HEK293 (cell line): ENCODE measurements around the gene CNTLN.

Experiments
- BCL6B ChIP-seq: fragments of 450-650 bp; formaldehyde crosslinking; IDR thresholded peaks from 2 replicates; pipeline ENCODE4 v1.5.1; 2017; ENCODE audit warnings: missing biosample characterization, missing genetic modification characterization
- KLF10 ChIP-seq: fragments of 450-650 bp; IDR thresholded peaks from 2 replicates; pipeline ENCODE4 v1.5.1; 2018; ENCODE audit warnings: missing biosample characterization, mild to moderate bottlenecking, missing genetic modification characterization
- KLF16 ChIP-seq: fragments of 450-650 bp; formaldehyde crosslinking; IDR thresholded peaks from 2 replicates; pipeline ENCODE4 v1.5.1; 2017; ENCODE audit warnings: missing biosample characterization, missing genetic modification characterization
- MEIS1 ChIP-seq: sonication (generic); formaldehyde crosslinking; IDR thresholded peaks from 2 replicates; pipeline ENCODE4 v1.8.1; 2022; ENCODE audit warnings: missing genetic modification reagents, mild to moderate bottlenecking, borderline replicate concordance
- ZBTB7A ChIP-seq: fragments of 450-650 bp; formaldehyde crosslinking; IDR thresholded peaks from 2 replicates; pipeline ENCODE4 v1.5.1; 2016; ENCODE audit warnings: low read depth, missing biosample characterization, missing genetic modification characterization
- ZNF121 ChIP-seq: fragments of 450-650 bp; formaldehyde crosslinking; IDR thresholded peaks from 2 replicates; pipeline ENCODE4 v1.5.1; 2016; ENCODE audit warnings: missing biosample characterization, missing genetic modification characterization
- TF ChIP-seq, protein P1 (sequence below): fragments of 450-650 bp; formaldehyde crosslinking; IDR thresholded peaks from 2 replicates; pipeline ENCODE4 v1.5.1; 2016; ENCODE audit warnings: missing biosample characterization, missing genetic modification characterization
- TF ChIP-seq, protein P2 (sequence below): fragments of 450-650 bp; formaldehyde crosslinking; conservative IDR thresholded peaks from 2 replicates; pipeline ENCODE4 v1.5.1; 2016; ENCODE audit warnings: low read depth, missing biosample characterization, missing genetic modification characterization
- TF ChIP-seq, protein P3 (sequence below): fragments of 450-650 bp; formaldehyde crosslinking; IDR thresholded peaks from 2 replicates; pipeline ENCODE4 v1.5.1; 2016; ENCODE audit warnings: missing biosample characterization, missing genetic modification characterization

GRCh38 chr9:17130725-17131124 is 4.1 kb upstream of the CNTLN start:
- TF ChIP-seq, protein P1, sequence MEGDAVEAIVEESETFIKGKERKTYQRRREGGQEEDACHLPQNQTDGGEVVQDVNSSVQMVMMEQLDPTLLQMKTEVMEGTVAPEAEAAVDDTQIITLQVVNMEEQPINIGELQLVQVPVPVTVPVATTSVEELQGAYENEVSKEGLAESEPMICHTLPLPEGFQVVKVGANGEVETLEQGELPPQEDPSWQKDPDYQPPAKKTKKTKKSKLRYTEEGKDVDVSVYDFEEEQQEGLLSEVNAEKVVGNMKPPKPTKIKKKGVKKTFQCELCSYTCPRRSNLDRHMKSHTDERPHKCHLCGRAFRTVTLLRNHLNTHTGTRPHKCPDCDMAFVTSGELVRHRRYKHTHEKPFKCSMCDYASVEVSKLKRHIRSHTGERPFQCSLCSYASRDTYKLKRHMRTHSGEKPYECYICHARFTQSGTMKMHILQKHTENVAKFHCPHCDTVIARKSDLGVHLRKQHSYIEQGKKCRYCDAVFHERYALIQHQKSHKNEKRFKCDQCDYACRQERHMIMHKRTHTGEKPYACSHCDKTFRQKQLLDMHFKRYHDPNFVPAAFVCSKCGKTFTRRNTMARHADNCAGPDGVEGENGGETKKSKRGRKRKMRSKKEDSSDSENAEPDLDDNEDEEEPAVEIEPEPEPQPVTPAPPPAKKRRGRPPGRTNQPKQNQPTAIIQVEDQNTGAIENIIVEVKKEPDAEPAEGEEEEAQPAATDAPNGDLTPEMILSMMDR (tag by site-specific recombination), result no peak
- no peak for TF ChIP-seq BCL6B (tag by site-specific recombination)
- TF ChIP-seq, protein P2, sequence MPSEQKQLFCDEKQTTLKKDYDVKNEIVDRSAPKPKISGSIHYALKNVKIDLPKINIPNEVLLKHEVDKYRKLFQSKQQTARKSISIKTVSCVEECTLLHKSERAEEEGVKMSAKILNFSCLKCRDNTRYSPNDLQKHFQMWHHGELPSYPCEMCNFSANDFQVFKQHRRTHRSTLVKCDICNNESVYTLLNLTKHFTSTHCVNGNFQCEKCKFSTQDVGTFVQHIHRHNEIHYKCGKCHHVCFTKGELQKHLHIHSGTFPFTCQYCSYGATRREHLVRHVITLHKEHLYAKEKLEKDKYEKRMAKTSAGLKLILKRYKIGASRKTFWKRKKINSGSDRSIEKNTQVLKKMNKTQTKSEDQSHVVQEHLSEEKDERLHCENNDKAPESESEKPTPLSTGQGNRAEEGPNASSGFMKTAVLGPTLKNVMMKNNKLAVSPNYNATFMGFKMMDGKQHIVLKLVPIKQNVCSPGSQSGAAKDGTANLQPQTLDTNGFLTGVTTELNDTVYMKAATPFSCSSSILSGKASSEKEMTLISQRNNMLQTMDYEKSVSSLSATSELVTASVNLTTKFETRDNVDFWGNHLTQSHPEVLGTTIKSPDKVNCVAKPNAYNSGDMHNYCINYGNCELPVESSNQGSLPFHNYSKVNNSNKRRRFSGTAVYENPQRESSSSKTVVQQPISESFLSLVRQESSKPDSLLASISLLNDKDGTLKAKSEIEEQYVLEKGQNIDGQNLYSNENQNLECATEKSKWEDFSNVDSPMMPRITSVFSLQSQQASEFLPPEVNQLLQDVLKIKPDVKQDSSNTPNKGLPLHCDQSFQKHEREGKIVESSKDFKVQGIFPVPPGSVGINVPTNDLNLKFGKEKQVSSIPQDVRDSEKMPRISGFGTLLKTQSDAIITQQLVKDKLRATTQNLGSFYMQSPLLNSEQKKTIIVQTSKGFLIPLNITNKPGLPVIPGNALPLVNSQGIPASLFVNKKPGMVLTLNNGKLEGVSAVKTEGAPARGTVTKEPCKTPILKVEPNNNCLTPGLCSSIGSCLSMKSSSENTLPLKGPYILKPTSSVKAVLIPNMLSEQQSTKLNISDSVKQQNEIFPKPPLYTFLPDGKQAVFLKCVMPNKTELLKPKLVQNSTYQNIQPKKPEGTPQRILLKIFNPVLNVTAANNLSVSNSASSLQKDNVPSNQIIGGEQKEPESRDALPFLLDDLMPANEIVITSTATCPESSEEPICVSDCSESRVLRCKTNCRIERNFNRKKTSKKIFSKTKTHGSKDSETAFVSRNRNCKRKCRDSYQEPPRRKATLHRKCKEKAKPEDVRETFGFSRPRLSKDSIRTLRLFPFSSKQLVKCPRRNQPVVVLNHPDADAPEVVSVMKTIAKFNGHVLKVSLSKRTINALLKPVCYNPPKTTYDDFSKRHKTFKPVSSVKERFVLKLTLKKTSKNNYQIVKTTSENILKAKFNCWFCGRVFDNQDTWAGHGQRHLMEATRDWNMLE (tag by site-specific recombination), result no peak
- TF ChIP-seq, protein P3, sequence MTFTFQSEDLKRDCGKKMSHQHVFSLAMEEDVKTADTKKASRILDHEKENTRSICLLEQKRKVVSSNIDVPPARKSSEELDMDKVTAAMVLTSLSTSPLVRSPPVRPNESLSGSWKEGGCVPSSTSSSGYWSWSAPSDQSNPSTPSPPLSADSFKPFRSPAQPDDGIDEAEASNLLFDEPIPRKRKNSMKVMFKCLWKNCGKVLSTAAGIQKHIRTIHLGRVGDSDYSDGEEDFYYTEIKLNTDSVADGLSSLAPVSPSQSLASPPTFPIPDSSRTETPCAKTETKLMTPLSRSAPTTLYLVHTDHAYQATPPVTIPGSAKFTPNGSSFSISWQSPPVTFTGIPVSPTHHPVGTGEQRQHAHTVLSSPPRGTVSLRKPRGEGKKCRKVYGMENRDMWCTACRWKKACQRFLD, result no peak
- TF ChIP-seq KLF16, result no peak
- no peak for TF ChIP-seq ZBTB7A (tag by site-specific recombination)
- no peak for TF ChIP-seq MEIS1 (CRISPR knock-in tag)
- no peak for TF ChIP-seq ZNF121 (tag by site-specific recombination)
- TF ChIP-seq KLF10 (tag by site-specific recombination), result no peak
